Measurements from ENCODE around the gene RHAG. TPM values are rescaled to one million over a fixed set of nuclear protein-coding genes. Genes with fewer than 3 reads are reported as not detected.

Gene RHAG
- total and polyA plus RNA-seq, 9 donors, result 0.40 to 0.43 TPM; not detected in 7

GRCh38 chr6:49639177-49639817 lies 2.7 kb upstream of the RHAG start:
- intact Hi-C loops (cut with DNase I), result no loop called here
- WGBS, 3 donors, result 59 to 62% (median 60%) methylated on average over 5 of the region's 5 CpGs
- no peak for DNase-seq

GRCh38 chr6:49637350-49637731 lies 702 bp upstream of the RHAG start:
- no peaks in the 10 kb centered on the region for H3K27me3 ChIP-seq
- no peaks in the 10 kb centered on the region for H3K9me3 ChIP-seq
- no peak overlapping the region for H3K27ac ChIP-seq
- H3K36me3 ChIP-seq, result no peaks in the 10 kb centered on the region
- no peak overlapping the region for H3K4me3 ChIP-seq
- DNase-seq, result no peak
- H3K4me1 ChIP-seq (ENCODE audit: insufficient read depth), result no peaks in the 10 kb centered on the region
- TF ChIP-seq EP300 (IDR thresholded peaks at IDR 0.05) (no peak), POLR2A (IDR thresholded peaks at IDR 0.05) (no peak), CTCF (IDR thresholded peaks at IDR 0.05) (no peak)
- 47 to 58% (median 50%) methylated on average over 3 of the region's 3 CpGs for WGBS, 3 donors
- intact Hi-C loops (cut with DNase I), result no loop called here

More at GRCh38 chr6:49639177-49639817, 2.7 kb upstream of the RHAG start:
- H3K4me3 ChIP-seq, result no peak overlapping the region
- H3K4me1 ChIP-seq (ENCODE audit: insufficient read depth), result no peaks in the 10 kb centered on the region
- H3K36me3 ChIP-seq, result no peaks in the 10 kb centered on the region
- no peaks in the 10 kb centered on the region for H3K27me3 ChIP-seq
- TF ChIP-seq POLR2A (IDR thresholded peaks at IDR 0.05) (no peak), EP300 (IDR thresholded peaks at IDR 0.05) (no peak), CTCF (IDR thresholded peaks at IDR 0.05) (no peak)
- no peaks in the 10 kb centered on the region for H3K9me3 ChIP-seq
- no peak overlapping the region for H3K27ac ChIP-seq

GRCh38 chr6:49635978-49636712 lies 494 bp downstream of the RHAG start:
- Histone ChIP-seq H3K36me3 (no peaks in the 10 kb centered on the region), H3K4me3 (no peak overlapping the region), H3K27ac (no peak overlapping the region), H3K27me3 (no peaks in the 10 kb centered on the region), H3K4me1 (ENCODE audit: insufficient read depth) (no peaks in the 10 kb centered on the region), H3K9me3 (no peaks in the 10 kb centered on the region)
- WGBS, 3 donors, result 89 to 90% (median 89%) methylated on average over 5 of the region's 5 CpGs
- TF ChIP-seq CTCF (IDR thresholded peaks at IDR 0.05) (no peak), EP300 (IDR thresholded peaks at IDR 0.05) (no peak), POLR2A (IDR thresholded peaks at IDR 0.05) (no peak)
- intact Hi-C loops (cut with DNase I), result no loop called here
- DNase-seq, result no peak

- no peak for TF ChIP-seq POLR2A (IDR thresholded peaks at IDR 0.05)
- TF ChIP-seq CTCF (IDR thresholded peaks at IDR 0.05), result no peak
- TF ChIP-seq EP300 (IDR thresholded peaks at IDR 0.05), result no peak
- no peak for DNase-seq
- no peaks in the 10 kb centered on the region for H3K9me3 ChIP-seq
- no peaks in the 10 kb centered on the region for H3K4me1 ChIP-seq (ENCODE audit: insufficient read depth)
- no peaks in the 10 kb centered on the region for H3K36me3 ChIP-seq
- H3K27me3 ChIP-seq, result no peaks in the 10 kb centered on the region
- H3K4me3 ChIP-seq, result no peak overlapping the region
- intact Hi-C loops (cut with DNase I), result no loop called here
- no peak overlapping the region for H3K27ac ChIP-seq
Measured at GRCh38 chr6:49635480-49635879, 1.2 kb downstream of the RHAG start.
